Vagina (tissue), 2 donors: Measurements from ENCODE around the gene RBM17. TPM values are rescaled to one million over a fixed set of nuclear protein-coding genes. Genes with fewer than 3 reads are reported as not detected.

ENCODE experiments used
- DNase-seq, 2 donors: peaks; one replicate each; pipeline ENCODE4 v3.0.0-alpha.2; 2017; ENCODE audit errors: extremely low spot score in 2 of 2
- H3K27ac ChIP-seq: fragments of 200-600 bp; sonication (generic); one replicate; pipeline ENCODE4 v1.5.1; 2019
- H3K27me3 ChIP-seq: fragments of 200-600 bp; sonication (generic); one replicate; pipeline ENCODE4 v1.5.1; 2019
- H3K36me3 ChIP-seq, 2 donors: fragments of 200-600 bp; sonication (generic); one replicate each; pipeline ENCODE4 v1.5.1; 2017 to 2019
- H3K4me1 ChIP-seq: fragments of 200-600 bp; sonication (generic); one replicate; pipeline ENCODE4 v1.5.1; 2019
- H3K4me3 ChIP-seq, 2 donors: fragments of 200-600 bp; sonication (generic); 1 replicate in 1 of 2; 2 replicates in 1 of 2; pipeline ENCODE4 v1.5.1; 2016 to 2019
- H3K9me3 ChIP-seq: fragments of 200-600 bp; sonication (generic); one replicate; pipeline ENCODE4 v1.5.1; 2019
- CTCF ChIP-seq, 3 experiments: fragments of 450-650 bp in 2 of 3; fragments of 200-600 bp in 1 of 3; sonication (generic) in 1 of 3; IDR thresholded peaks; one replicate each; pipeline ENCODE4 v1.5.1; 2017 to 2019; ENCODE audit warnings: antibody characterized with exemption in 3 of 3, mild to moderate bottlenecking in 2 of 3, moderate library complexity in 2 of 3
- POLR2A ChIP-seq, 2 donors: fragments of 450-650 bp; IDR thresholded peaks; one replicate each; pipeline ENCODE4 v1.6.1; 2017; ENCODE audit warnings: antibody characterized with exemption in 2 of 2, mild to moderate bottlenecking in 2 of 2, moderate library complexity in 2 of 2
- POLR2AphosphoS5 ChIP-seq, 2 donors: sonication (generic); formaldehyde crosslinking; IDR thresholded peaks; one replicate each; pipeline ENCODE4 v1.9.0; 2017; ENCODE audit warnings: antibody characterized with exemption in 2 of 2, mild to moderate bottlenecking in 2 of 2, low read depth in 1 of 2; ENCODE audit not compliant: insufficient read depth in 1 of 2
- intact Hi-C: fragments of 100-400 bp; cut with DNase I; formaldehyde crosslinking; loops from one replicate; pipeline ENCODE4 v1.15.1; 2023
- total RNA-seq: library from RNA; depleted of rRNA; stranded (reverse); fragments of >200 nt; gene quantifications from one replicate; pipeline ENCODE4 v1.2.3, GENCODE V29; 2016

The RBM17 gene
- total RNA-seq, 1 donor from 2014 or later, result 50.6 TPM

- H3K9me3 ChIP-seq, result no peaks in the 10 kb centered on the region
- no peak overlapping the region for H3K27ac ChIP-seq
- H3K36me3 ChIP-seq, result no peaks in the 10 kb centered on the region
- H3K27me3 ChIP-seq, result no peaks in the 10 kb centered on the region
- no peak for TF ChIP-seq POLR2AphosphoS5 (IDR thresholded peaks at IDR 0.05; ENCODE audit: insufficient read depth in 1 of 2, low read depth in 1 of 2)
- no peak for TF ChIP-seq CTCF (IDR thresholded peaks at IDR 0.05)
- TF ChIP-seq POLR2A (IDR thresholded peaks at IDR 0.05), result no peak
- intact Hi-C loops, result no loop called here
- no peak for DNase-seq
- no peaks in the 10 kb centered on the region for H3K4me1 ChIP-seq
- H3K4me3 ChIP-seq, result no peak overlapping the region
Measured at GRCh38 chr10:6071181-6072175, 17.4 kb upstream of the RBM17 start.

GRCh38 chr10:6072215-6072934 lies 16.5 kb upstream of the RBM17 start:
- H3K36me3 ChIP-seq, result no peaks in the 10 kb centered on the region
- no peak for TF ChIP-seq POLR2A (IDR thresholded peaks at IDR 0.05)
- no peak for TF ChIP-seq CTCF (IDR thresholded peaks at IDR 0.05)
- TF ChIP-seq POLR2AphosphoS5 (IDR thresholded peaks at IDR 0.05; ENCODE audit: insufficient read depth in 1 of 2, low read depth in 1 of 2), result no peak
- intact Hi-C loops, result no loop called here
- no peak for DNase-seq
- H3K4me1 ChIP-seq, result no peaks in the 10 kb centered on the region
- no peak overlapping the region for H3K27ac ChIP-seq
- H3K9me3 ChIP-seq, result no peaks in the 10 kb centered on the region
- no peaks in the 10 kb centered on the region for H3K27me3 ChIP-seq
- H3K4me3 ChIP-seq, result no peak overlapping the region

DNA sequence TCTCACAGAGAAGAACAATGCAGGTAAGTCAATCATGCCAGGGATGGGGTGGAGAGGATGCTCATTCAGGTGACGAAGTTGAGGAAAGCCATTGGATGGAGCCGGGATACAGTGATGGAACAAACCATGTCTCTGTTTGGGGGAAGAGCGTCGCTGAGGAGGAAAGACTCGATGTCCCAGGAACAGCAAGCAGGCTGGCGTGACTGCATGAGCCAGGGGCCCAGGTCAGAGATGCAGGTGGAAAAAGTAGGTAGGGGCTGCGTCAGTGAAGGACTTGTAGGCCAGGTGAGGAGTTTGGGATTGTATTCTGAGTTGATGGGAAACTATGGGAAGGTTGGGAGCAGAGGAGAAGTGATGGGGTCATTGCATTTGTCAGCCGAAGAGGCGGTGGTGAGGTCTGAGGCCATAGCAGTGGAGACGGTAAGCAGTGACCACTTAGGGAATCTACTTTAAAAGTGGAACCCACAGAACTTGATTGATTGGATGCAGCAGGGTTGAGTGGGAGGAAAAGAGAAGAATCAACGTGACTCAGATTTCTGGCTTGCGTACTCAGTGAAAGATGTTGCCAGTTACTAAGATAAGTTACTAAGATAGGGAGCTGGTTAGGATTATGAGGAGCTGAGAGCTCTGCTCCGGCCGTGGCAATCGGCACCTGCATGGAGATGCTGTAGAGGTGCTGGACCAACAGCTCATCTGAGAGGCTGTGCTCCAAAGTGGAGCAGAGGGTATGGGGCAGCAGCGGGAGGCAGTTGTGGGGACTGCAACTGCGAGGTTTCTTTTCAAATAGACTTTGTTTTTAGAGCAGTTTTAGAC lies 14.1 kb upstream of the RBM17 start:
- Histone ChIP-seq H3K27me3 (no peaks in the 10 kb centered on the region), H3K4me1 (no peaks in the 10 kb centered on the region), H3K4me3 (no peak overlapping the region), H3K36me3 (no peaks in the 10 kb centered on the region), H3K9me3 (no peaks in the 10 kb centered on the region), H3K27ac (no peak overlapping the region)
- no peak for DNase-seq
- no peak for TF ChIP-seq POLR2AphosphoS5 (IDR thresholded peaks at IDR 0.05; ENCODE audit: insufficient read depth in 1 of 2, low read depth in 1 of 2)
- TF ChIP-seq CTCF (IDR thresholded peaks at IDR 0.05), result no peak
- no peak for TF ChIP-seq POLR2A (IDR thresholded peaks at IDR 0.05)
- intact Hi-C loops, result no loop called here

- no peak for DNase-seq
- H3K27me3 ChIP-seq, result no peaks in the 10 kb centered on the region
Measured at GRCh38 chr10:6077071-6077675, 11.7 kb upstream of the RBM17 start.

More at GRCh38 chr10:6077071-6077675, 11.7 kb upstream of the RBM17 start:
- intact Hi-C loops, result no loop called here
- Histone ChIP-seq H3K4me1 (no peaks in the 10 kb centered on the region), H3K27ac (no peak overlapping the region), H3K9me3 (no peaks in the 10 kb centered on the region), H3K36me3 (no peaks in the 10 kb centered on the region), H3K4me3 (no peak overlapping the region)
- TF ChIP-seq POLR2AphosphoS5 (IDR thresholded peaks at IDR 0.05; ENCODE audit: insufficient read depth in 1 of 2, low read depth in 1 of 2), result no peak
- no peak for TF ChIP-seq CTCF (IDR thresholded peaks at IDR 0.05)
- TF ChIP-seq POLR2A (IDR thresholded peaks at IDR 0.05), result no peak
